Amygdala (tissue), 56 donors: ENCODE data around the gene QSOX2.

ENCODE experiments used
- DNase-seq, 56 donors: peaks; one replicate each; lab custom pipeline; 2025; lab: John Stamatoyannopoulos, UW

Gene QSOX2

GRCh38 chr9:136160381-136160841 lies 85.2 kb downstream of the QSOX2 start:
- DNase-seq = no peak

- DNase-seq = no peak
Observed at GRCh38 chr9:136159851-136160250, 85.8 kb downstream of the QSOX2 start.

- no peak for DNase-seq
Observed at GRCh38 chr9:136157477-136158265, 87.9 kb downstream of the QSOX2 start.
